ENCODE data around the gene SKP2.

The SKP2 gene

GRCh38 chr5:36232533-36232932 is 80.6 kb downstream of the SKP2 start:
- Histone ChIP-seq H3K9ac (no peak overlapping the region), H3K27ac (no peak overlapping the region), H3K9me3 (ENCODE audit: control insufficient read depth, low read length) (no peaks in the 10 kb centered on the region), H3K4me2 (ENCODE audit: low read length) (no peak overlapping the region), H3K79me2 (no peaks in the 10 kb centered on the region), H3K4me3 (ENCODE audit: low read depth, low read length) (no peak overlapping the region), H3K4me1 (peaks cover 3% of the 10 kb centered on the region), H2AFZ (no peak overlapping the region), H3K27me3 (ENCODE audit: control insufficient read depth, insufficient read depth, low read length) (no peaks in the 10 kb centered on the region), H3K36me3 (ENCODE audit: control insufficient read depth, insufficient read depth, low read length) (no peaks in the 10 kb centered on the region)
- TF ChIP-seq, protein P1, sequence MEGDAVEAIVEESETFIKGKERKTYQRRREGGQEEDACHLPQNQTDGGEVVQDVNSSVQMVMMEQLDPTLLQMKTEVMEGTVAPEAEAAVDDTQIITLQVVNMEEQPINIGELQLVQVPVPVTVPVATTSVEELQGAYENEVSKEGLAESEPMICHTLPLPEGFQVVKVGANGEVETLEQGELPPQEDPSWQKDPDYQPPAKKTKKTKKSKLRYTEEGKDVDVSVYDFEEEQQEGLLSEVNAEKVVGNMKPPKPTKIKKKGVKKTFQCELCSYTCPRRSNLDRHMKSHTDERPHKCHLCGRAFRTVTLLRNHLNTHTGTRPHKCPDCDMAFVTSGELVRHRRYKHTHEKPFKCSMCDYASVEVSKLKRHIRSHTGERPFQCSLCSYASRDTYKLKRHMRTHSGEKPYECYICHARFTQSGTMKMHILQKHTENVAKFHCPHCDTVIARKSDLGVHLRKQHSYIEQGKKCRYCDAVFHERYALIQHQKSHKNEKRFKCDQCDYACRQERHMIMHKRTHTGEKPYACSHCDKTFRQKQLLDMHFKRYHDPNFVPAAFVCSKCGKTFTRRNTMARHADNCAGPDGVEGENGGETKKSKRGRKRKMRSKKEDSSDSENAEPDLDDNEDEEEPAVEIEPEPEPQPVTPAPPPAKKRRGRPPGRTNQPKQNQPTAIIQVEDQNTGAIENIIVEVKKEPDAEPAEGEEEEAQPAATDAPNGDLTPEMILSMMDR (IDR thresholded peaks at IDR 0.05) = no peak
